A204.1 (cell line): ENCODE results near the gene NPAS1.
"Not testable (repeated sequence)": the region's sequence is repeated elsewhere in the genome, so short reads cannot be mapped to it uniquely, and the experiment has no call there.

Source experiments
- FAIRE-seq: peaks from 2 replicates; lab custom pipeline; 2012; peaks lifted over from hg19 to GRCh38; lab: Jason Lieb, UNC

NPAS1 gene

GRCh38 chr19:46990991-46991676 is 28.5 kb upstream of the NPAS1 start:
- peak; percentile 87 for FAIRE-seq

GRCh38 chr19:46992699-46993535 is 26.7 kb upstream of the NPAS1 start:
- FAIRE-seq = no peak

GRCh38 chr19:46993622-46994021 is 26.0 kb upstream of the NPAS1 start:
- FAIRE-seq = no peak

GRCh38 chr19:46994141-46994686 is 25.4 kb upstream of the NPAS1 start:
- FAIRE-seq = no peak

- no peak for FAIRE-seq
Measured at GRCh38 chr19:46995492-46995891, 24.1 kb upstream of the NPAS1 start.

GRCh38 chr19:46998445-46999125 is 21.1 kb upstream of the NPAS1 start:
- no peak for FAIRE-seq

GRCh38 chr19:46999377-46999776 is 20.3 kb upstream of the NPAS1 start:
- no peak for FAIRE-seq

- FAIRE-seq = no peak
Measured at GRCh38 chr19:46999878-47000277, 19.8 kb upstream of the NPAS1 start.

- FAIRE-seq = no peak
Measured at GRCh38 chr19:47000373-47000772, 19.3 kb upstream of the NPAS1 start.

- FAIRE-seq = no peak
Measured at GRCh38 chr19:47001584-47001983, 18.1 kb upstream of the NPAS1 start.

GRCh38 chr19:47002106-47002766 is 17.4 kb upstream of the NPAS1 start:
- no peak for FAIRE-seq

GRCh38 chr19:47002853-47003610 is 16.6 kb upstream of the NPAS1 start:
- FAIRE-seq = no peak

- no peak for FAIRE-seq
Measured at GRCh38 chr19:47003611-47004465, 15.8 kb upstream of the NPAS1 start.

GRCh38 chr19:47005164-47005641 is 14.4 kb upstream of the NPAS1 start:
- no peak for FAIRE-seq

GRCh38 chr19:47005873-47006272 is 13.8 kb upstream of the NPAS1 start:
- no peak for FAIRE-seq

- FAIRE-seq = no peak
Measured at GRCh38 chr19:47006496-47006895, 13.1 kb upstream of the NPAS1 start.

GRCh38 chr19:47010549-47010948 is 9.1 kb upstream of the NPAS1 start:
- not testable (repeated sequence) for FAIRE-seq

- FAIRE-seq = no peak
Measured at GRCh38 chr19:47012617-47013016, 7.0 kb upstream of the NPAS1 start.

- peak; percentile 39 for FAIRE-seq
Measured at GRCh38 chr19:47013041-47013517, 6.6 kb upstream of the NPAS1 start.

GRCh38 chr19:47018923-47019322 is 714 bp upstream of the NPAS1 start:
- FAIRE-seq = no peak
